Tibial artery (tissue), 4 donors: ENCODE data around the gene RAB3C.

Experiments used
- DNase-seq, 2 donors: peaks; one replicate each; pipeline ENCODE4 v3.0.0-alpha.2; 2019
- H3K27ac ChIP-seq, 2 donors: fragments of 200-600 bp; sonication (generic) in 1 of 2; 1 replicate in 1 of 2; 2 replicates in 1 of 2; pipeline ENCODE4 v1.5.1; 2018 to 2019; ENCODE audit warnings: mild to moderate bottlenecking in 1 of 2
- H3K27me3 ChIP-seq, 2 donors: fragments of 200-600 bp; sonication (generic) in 1 of 2; one replicate each; pipeline versions ENCODE4 v1.5.1 to v1.6.0; 2016 to 2019
- H3K36me3 ChIP-seq, 3 donors: fragments of 200-600 bp; sonication (generic) in 2 of 3; one replicate each; pipeline ENCODE4 v1.5.1; 2016 to 2019; ENCODE audit warnings: mild to moderate bottlenecking in 2 of 3
- H3K4me1 ChIP-seq, 4 donors: fragments of 200-600 bp; sonication (generic) in 2 of 4; 1 replicate in 3 of 4; 2 replicates in 1 of 4; pipeline ENCODE4 v1.5.1; 2016 to 2019
- H3K4me3 ChIP-seq, 2 donors: fragments of 200-600 bp; sonication (generic) in 1 of 2; 1 replicate in 1 of 2; 2 replicates in 1 of 2; pipeline ENCODE4 v1.5.1; 2018 to 2019; ENCODE audit warnings: mild to moderate bottlenecking in 2 of 2
- H3K9me3 ChIP-seq, 3 donors: fragments of 200-600 bp; sonication (generic) in 1 of 3; one replicate each; pipeline ENCODE4 v1.5.1; 2016 to 2019
- intact Hi-C: fragments of 100-400 bp; cut with DNase I; formaldehyde crosslinking; loops from one replicate; pipeline ENCODE4 v1.15.0; 2023; ENCODE audit warnings: low total_unique reads
- TF ChIP-seq, protein P1 (sequence below), 2 experiments: fragments of 200-600 bp in 1 of 2; fragments of 450-650 bp in 1 of 2; IDR thresholded peaks; one replicate each; pipeline ENCODE4 v1.5.1; 2017 to 2019; ENCODE audit warnings: antibody characterized with exemption in 2 of 2, mild to moderate bottlenecking in 1 of 2, moderate library complexity in 1 of 2

Gene RAB3C

DNA sequence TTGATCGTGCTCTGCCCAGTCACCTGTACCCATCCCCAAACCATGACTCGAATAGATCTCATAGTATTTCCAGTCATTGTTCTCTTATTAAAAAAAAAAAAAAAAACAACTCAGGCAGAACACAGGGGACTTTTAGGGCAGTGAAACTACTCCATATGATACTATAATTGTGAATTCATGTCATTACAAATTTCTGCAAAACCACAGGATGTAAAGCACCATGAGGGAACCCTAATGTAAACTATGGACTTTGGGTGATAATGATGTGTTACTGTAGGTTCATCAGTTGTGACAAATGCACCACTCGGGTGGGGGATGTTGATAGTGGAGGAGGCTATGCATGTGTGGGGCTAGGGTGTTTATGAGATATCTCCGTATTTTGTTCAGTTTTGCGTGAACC lies 133.8 kb downstream of the RAB3C start:
- no peaks in the 10 kb centered on the region for H3K36me3 ChIP-seq
- no peak overlapping the region for H3K27ac ChIP-seq
- H3K4me3 ChIP-seq, result no peak overlapping the region
- DNase-seq, result no peak
- TF ChIP-seq, protein P1, sequence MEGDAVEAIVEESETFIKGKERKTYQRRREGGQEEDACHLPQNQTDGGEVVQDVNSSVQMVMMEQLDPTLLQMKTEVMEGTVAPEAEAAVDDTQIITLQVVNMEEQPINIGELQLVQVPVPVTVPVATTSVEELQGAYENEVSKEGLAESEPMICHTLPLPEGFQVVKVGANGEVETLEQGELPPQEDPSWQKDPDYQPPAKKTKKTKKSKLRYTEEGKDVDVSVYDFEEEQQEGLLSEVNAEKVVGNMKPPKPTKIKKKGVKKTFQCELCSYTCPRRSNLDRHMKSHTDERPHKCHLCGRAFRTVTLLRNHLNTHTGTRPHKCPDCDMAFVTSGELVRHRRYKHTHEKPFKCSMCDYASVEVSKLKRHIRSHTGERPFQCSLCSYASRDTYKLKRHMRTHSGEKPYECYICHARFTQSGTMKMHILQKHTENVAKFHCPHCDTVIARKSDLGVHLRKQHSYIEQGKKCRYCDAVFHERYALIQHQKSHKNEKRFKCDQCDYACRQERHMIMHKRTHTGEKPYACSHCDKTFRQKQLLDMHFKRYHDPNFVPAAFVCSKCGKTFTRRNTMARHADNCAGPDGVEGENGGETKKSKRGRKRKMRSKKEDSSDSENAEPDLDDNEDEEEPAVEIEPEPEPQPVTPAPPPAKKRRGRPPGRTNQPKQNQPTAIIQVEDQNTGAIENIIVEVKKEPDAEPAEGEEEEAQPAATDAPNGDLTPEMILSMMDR (IDR thresholded peaks at IDR 0.05), result no peak
- H3K4me1 ChIP-seq, result peaks cover 0 to 16% (median 2%) of the 10 kb centered on the region in 4 donors
- no peaks in the 10 kb centered on the region for H3K9me3 ChIP-seq
- intact Hi-C loops, result no loop called here
- no peaks in the 10 kb centered on the region for H3K27me3 ChIP-seq

DNA sequence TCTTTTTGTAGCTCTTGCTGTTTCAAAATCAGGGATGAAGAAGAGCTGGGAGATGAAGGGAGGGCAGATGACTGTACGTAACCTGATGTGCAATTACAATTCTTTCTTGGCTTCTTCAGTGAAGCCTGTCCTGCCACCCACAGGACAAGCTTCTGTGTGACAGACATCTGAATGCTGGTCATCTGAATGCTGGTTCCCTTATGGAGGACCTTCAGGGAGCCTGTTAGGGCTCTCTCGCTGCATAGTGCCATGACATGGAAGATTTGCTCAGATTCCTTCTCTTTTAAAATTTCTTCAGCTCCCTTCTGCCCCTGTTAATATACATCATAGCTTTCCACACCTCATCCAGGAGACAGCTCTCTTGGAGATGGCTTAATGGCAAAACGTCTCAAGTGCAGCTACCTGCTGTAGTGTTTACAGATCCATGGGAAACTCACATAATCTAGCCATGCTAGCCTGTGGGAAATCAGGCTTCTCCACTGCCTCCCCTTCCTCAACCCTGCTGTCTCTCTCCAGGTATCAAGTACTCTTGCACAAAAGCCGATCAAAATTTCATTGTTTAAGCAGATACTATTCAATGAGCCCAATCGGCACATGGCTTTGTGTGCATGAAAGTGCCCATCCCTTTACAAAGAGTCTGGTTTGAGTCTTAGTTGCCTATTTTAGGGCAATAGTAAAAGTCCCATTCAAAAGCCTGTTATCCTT lies 134.6 kb downstream of the RAB3C start:
- Histone ChIP-seq H3K4me3 (no peak overlapping the region), H3K27me3 (no peaks in the 10 kb centered on the region), H3K4me1 (peaks cover 0 to 16% (median 2%) of the 10 kb centered on the region in 4 donors), H3K9me3 (no peaks in the 10 kb centered on the region), H3K36me3 (no peaks in the 10 kb centered on the region), H3K27ac (no peak overlapping the region)
- DNase-seq, result no peak
- intact Hi-C loops, result no loop called here
- TF ChIP-seq, protein P1 (IDR thresholded peaks at IDR 0.05), result no peak

DNA sequence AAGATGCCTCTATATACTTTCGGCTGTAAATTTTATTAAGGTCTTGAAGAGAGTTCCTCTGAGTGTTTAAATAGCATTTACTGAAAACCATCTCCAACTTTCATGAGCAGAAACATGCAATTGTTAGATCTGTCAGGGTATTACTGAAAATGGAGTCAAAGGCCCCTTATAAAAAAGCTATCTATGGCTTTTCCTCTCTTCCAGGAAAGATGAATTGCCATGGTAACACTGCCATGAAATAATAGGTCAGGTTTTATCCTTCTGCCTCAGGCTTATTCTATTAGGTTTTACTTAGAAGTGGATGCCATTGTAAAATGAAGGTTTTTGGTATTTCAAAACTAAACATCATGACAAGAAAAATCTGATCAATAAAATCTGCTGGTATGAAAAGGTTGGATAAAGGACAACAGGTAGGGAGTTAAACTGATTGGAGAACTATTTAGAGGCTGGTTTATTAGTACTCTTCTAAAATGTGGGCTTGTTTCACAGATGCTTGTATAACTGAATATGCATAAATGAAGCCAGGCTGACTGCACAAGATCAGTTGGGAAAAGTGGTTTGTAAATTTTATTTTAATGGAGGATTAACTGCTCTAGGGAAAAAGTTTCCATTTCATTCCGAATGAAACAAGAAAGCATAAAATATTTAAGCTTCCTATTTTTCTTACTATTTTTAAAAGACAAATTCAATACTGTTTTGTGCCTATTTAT lies 135.5 kb downstream of the RAB3C start:
- intact Hi-C loops, result no loop called here
- H3K9me3 ChIP-seq, result no peaks in the 10 kb centered on the region
- no peak for DNase-seq
- H3K27me3 ChIP-seq, result no peaks in the 10 kb centered on the region
- H3K4me3 ChIP-seq, result no peak overlapping the region
- H3K36me3 ChIP-seq, result no peaks in the 10 kb centered on the region
- H3K27ac ChIP-seq, result no peak overlapping the region
- TF ChIP-seq, protein P1 (IDR thresholded peaks at IDR 0.05), result no peak
- H3K4me1 ChIP-seq, result peaks cover 0 to 16% (median 2%) of the 10 kb centered on the region in 4 donors

DNA sequence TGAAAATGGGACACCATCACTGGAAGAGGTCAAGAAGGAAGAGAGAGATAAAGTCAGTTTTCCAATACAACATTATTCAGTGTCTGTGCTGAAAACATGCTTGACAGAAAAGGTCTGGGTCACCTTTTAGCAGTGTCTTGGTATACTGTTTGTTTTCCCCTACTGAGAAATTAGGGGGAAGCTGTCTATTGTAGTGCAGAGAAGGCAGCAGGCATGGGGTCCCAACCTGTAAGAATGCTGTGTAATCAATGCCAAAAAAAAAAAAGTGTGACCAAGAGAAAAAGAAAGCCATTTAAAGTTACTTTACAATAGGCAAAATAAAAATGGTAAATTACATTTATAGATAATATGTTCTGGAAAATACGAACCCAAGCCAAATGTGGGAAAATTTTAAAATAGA lies 139.3 kb downstream of the RAB3C start:
- DNase-seq, result no peak
- H3K9me3 ChIP-seq, result no peaks in the 10 kb centered on the region
- H3K27ac ChIP-seq, result no peak overlapping the region
- H3K27me3 ChIP-seq, result no peaks in the 10 kb centered on the region
- TF ChIP-seq, protein P1 (IDR thresholded peaks at IDR 0.05), result no peak
- intact Hi-C loops, result no loop called here
- no peak overlapping the region for H3K4me3 ChIP-seq
- H3K4me1 ChIP-seq, result peaks cover 0 to 16% (median 2%) of the 10 kb centered on the region in 4 donors
- no peaks in the 10 kb centered on the region for H3K36me3 ChIP-seq

DNA sequence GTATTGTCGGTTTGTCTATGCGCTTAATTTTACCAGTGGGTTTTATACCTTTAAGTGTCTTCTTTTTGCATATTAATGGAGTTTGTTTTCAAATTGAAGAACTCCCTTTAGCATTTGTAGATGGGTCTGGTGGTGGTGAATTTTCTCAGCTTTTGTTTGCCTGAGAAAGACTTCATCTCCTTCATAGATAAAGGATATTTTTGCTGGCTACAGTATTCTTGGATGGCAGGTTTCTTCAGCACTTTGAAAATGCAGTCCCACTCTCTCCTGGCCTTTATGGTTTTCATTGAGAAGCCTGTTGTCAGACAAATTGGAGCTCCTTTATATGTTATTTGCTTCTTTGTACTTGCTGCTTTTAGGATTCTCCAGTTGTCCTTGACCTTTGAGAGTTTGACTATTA lies 142.1 kb downstream of the RAB3C start:
- DNase-seq, result no peak
- no peaks in the 10 kb centered on the region for H3K9me3 ChIP-seq

More for the DNA sequence above, 142.1 kb downstream of the RAB3C start:
- H3K27ac ChIP-seq, result no peak overlapping the region
- H3K4me3 ChIP-seq, result no peak overlapping the region
- peaks cover 0 to 9% (median 2%) of the 10 kb centered on the region in 4 donors for H3K4me1 ChIP-seq
- no peaks in the 10 kb centered on the region for H3K36me3 ChIP-seq
- intact Hi-C loops, result no loop called here
- no peaks in the 10 kb centered on the region for H3K27me3 ChIP-seq
- TF ChIP-seq, protein P1 (IDR thresholded peaks at IDR 0.05), result no peak
